Measurements from ENCODE around the gene RNF213.

The RNF213 gene

GRCh38 chr17:80232438-80232837, 28.2 kb upstream of the RNF213 start:
- Histone ChIP-seq H3K4me3 (ENCODE audit: low read depth, low read length, poor library complexity, severe bottlenecking) (no peak overlapping the region), H3K36me3 (ENCODE audit: insufficient read depth, low read length) (no peaks in the 10 kb centered on the region; the same call in 1 of the 2 replicates), H4K20me1 (ENCODE audit: insufficient read depth, low read length) (no peaks in the 10 kb centered on the region), H3K4me1 (ENCODE audit: insufficient read depth, low read length, severe bottlenecking) (no peaks in the 10 kb centered on the region), H3K9me2 (ENCODE audit: low read depth, low read length) (no peaks in the 10 kb centered on the region), H3K9me3 (ENCODE audit: low read length) (peaks cover 11% of the 10 kb centered on the region), H3K27me3 (ENCODE audit: insufficient read depth, low read length) (peaks cover 4% of the 10 kb centered on the region), H3K27ac (ENCODE audit: low read depth, low read length, poor library complexity, severe bottlenecking) (no peak overlapping the region), H3K9ac (ENCODE audit: low read length) (no peak overlapping the region), H2AFZ (ENCODE audit: low read length) (no peak overlapping the region), H3K4me2 (ENCODE audit: low read length) (no peak overlapping the region), H3F3A (ENCODE audit: insufficient read depth, low read length) (no peaks in the 10 kb centered on the region), H3K79me2 (ENCODE audit: insufficient read depth, low read length) (no peaks in the 10 kb centered on the region)
- no peak for TF ChIP-seq EZH2 (IDR thresholded peaks at IDR 0.05; ENCODE audit: borderline replicate concordance, low read length)

GRCh38 chr17:80233202-80233601, 27.4 kb upstream of the RNF213 start:
- H3K9me2 ChIP-seq (ENCODE audit: low read depth, low read length) = no peaks in the 10 kb centered on the region
- H3K27ac ChIP-seq (ENCODE audit: low read depth, low read length, poor library complexity, severe bottlenecking) = no peak overlapping the region
- no peaks in the 10 kb centered on the region; the same call in 1 of the 2 replicates for H3K36me3 ChIP-seq (ENCODE audit: insufficient read depth, low read length)
- H3K79me2 ChIP-seq (ENCODE audit: insufficient read depth, low read length) = no peaks in the 10 kb centered on the region
- H3K9ac ChIP-seq (ENCODE audit: low read length) = no peak overlapping the region
- H3K4me3 ChIP-seq (ENCODE audit: low read depth, low read length, poor library complexity, severe bottlenecking) = no peak overlapping the region
- TF ChIP-seq CTCF (IDR thresholded peaks at IDR 0.05; ENCODE audit: low read length) (no peak), EZH2 (IDR thresholded peaks at IDR 0.05; ENCODE audit: borderline replicate concordance, low read length) (no peak)
- no peaks in the 10 kb centered on the region for H4K20me1 ChIP-seq (ENCODE audit: insufficient read depth, low read length)
- H3K4me2 ChIP-seq (ENCODE audit: low read length) = no peak overlapping the region
- peaks cover 4% of the 10 kb centered on the region; the same call in 1 of the 2 replicates for H3K27me3 ChIP-seq (ENCODE audit: insufficient read depth, low read length)
- H3F3A ChIP-seq (ENCODE audit: insufficient read depth, low read length) = no peaks in the 10 kb centered on the region
- H3K4me1 ChIP-seq (ENCODE audit: insufficient read depth, low read length, severe bottlenecking) = no peaks in the 10 kb centered on the region
- H2AFZ ChIP-seq (ENCODE audit: low read length) = no peak overlapping the region
- peaks cover 11% of the 10 kb centered on the region for H3K9me3 ChIP-seq (ENCODE audit: low read length)

GRCh38 chr17:80236911-80237310, 23.7 kb upstream of the RNF213 start:
- no peaks in the 10 kb centered on the region; the same call in 1 of the 2 replicates for H3K36me3 ChIP-seq (ENCODE audit: insufficient read depth, low read length)

More at GRCh38 chr17:80236911-80237310, 23.7 kb upstream of the RNF213 start:
- Histone ChIP-seq H3K4me2 (ENCODE audit: low read length) (no peak overlapping the region), H3K27ac (ENCODE audit: low read depth, low read length, poor library complexity, severe bottlenecking) (no peak overlapping the region), H3K9ac (ENCODE audit: low read length) (no peak overlapping the region), H3F3A (ENCODE audit: insufficient read depth, low read length) (no peaks in the 10 kb centered on the region), H3K79me2 (ENCODE audit: insufficient read depth, low read length) (no peaks in the 10 kb centered on the region), H3K4me3 (ENCODE audit: low read depth, low read length, poor library complexity, severe bottlenecking) (no peak overlapping the region), H3K4me1 (ENCODE audit: insufficient read depth, low read length, severe bottlenecking) (no peaks in the 10 kb centered on the region), H3K9me3 (ENCODE audit: low read length) (peaks cover 9% of the 10 kb centered on the region), H4K20me1 (ENCODE audit: insufficient read depth, low read length) (no peaks in the 10 kb centered on the region), H3K9me2 (ENCODE audit: low read depth, low read length) (no peaks in the 10 kb centered on the region), H2AFZ (ENCODE audit: low read length) (no peak overlapping the region), H3K27me3 (ENCODE audit: insufficient read depth, low read length) (peaks cover 4% of the 10 kb centered on the region; the same call in 1 of the 2 replicates)
- TF ChIP-seq EZH2 (IDR thresholded peaks at IDR 0.05; ENCODE audit: borderline replicate concordance, low read length) (no peak), CTCF (IDR thresholded peaks at IDR 0.05; ENCODE audit: low read length) (no peak)
